Purkinje cell (primary cell): ENCODE data around the gene ADAT2. TPM values are rescaled to one million over a fixed set of nuclear protein-coding genes. Genes with fewer than 3 reads are reported as not detected.

ENCODE experiments used
- polyA plus RNA-seq: library from polyadenylated mRNA; unstranded; fragments of >200 nt; fragmentation: Nextera tagmentation; gene quantifications from 2 replicates; pipeline ENCODE4 v1.2.1, GENCODE V29; 2014

ADAT2 gene
- 3.3 and 3.8 TPM in 2 replicates for polyA plus RNA-seq

DNA sequence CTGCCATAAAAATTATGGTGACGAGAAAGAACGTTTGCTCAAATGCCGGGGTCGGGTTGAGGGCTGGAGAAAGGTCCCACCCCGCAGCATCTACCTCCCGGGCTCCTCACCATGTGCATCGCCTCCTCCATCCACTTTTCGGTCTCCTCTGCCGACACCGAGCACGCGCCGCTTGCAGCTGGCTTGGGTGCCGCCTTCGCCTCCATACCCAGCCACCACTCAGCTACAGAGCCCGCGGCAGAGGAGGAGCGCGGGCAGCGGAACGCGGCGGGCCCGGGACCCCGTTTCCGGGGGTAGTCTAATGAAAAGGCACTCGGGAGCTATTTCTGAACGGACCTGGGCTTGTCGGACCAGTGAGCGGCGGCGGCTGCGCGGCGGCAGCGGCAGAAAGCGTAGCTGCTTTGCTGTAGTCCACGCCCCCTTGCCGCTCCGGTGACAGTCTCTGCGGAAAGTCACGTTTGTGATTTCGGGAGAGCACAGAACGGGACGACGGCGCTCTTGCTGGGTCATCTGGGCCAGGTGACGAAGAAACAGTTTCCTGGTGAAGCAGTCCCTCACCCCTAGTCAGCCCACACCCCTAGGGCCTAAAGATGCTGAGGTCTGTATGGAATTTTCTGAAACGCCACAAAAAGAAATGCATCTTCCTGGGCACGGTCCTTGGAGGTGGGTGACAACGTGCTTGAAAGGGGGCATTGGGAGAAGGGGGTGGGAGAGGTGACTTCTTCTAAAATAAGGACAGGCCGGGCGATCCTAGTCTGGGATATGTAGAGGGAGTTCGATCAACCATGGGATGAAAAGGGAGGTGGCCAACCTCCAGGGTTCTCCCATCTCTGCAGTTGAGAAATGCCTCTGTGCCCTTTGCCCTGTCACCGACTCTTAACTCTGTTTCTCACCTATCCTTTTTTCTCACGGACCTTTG lies at the start of gene ADAT2, which contains the start of gene PEX3:
TSS of gene ADAT2 (minus strand) at position 243 of the 919 bp plus-strand sequence. CDS start at position 206, 37 bp downstream.
TSS of gene PEX3 (plus strand) at position 353 of the 919 bp plus-strand sequence. CDS start at position 591, 238 bp downstream.

Other genes with a start within 250 kb of the ADAT2 start
- 62.2 and 90.2 TPM in 2 replicates for gene PEX3, start 110 bp upstream of the ADAT2 start, polyA plus RNA-seq
- gene FUCA2, start 61.0 kb upstream of the ADAT2 start, polyA plus RNA-seq, result 33.7 and 40.3 TPM in 2 replicates
- 121 and 168 TPM in 2 replicates for gene PHACTR2, start 227.3 kb upstream of the ADAT2 start, polyA plus RNA-seq